ENCODE measurements around the gene GCSH.
"Not testable (repeated sequence)": the region's sequence is repeated elsewhere in the genome, so short reads cannot be mapped to it uniquely, and the experiment has no call there.

The GCSH gene

DNA sequence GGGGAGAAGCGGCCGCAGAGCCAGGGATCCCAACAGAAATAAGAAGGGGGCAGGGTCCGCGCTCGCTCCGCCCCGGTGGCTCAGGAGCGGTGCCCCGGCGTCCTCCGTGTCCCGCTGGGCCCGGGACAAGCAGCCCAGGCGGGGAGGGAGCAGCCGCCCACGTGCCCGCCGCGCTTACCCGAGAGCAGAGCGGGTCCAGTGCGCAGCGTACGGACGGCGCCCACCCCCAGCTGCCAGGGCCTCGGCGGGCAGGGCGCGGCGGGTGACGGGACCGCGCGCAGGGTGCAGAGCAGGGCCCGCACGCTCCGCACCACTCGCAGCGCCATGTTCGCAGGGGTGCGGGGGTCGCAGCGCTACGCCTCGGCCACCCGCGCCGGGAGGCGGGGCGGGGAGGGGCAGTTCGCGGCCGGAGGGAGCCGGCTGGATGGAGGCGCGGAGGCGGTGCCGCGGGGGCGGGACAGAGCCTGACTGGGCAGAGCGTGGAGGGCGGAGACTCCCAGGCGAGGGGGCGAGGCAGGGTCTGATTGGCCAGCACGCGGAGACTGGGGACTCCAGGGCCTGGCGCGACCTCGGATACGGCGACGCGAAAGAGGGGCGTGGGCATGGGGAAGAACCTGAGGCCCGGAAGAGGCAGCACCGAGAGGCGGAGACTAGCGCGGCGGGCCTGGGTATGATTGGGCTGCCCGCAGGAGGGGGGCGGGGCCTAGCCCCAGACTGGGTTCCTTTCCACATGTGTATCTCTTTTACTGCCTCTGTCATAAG, at the start of gene GCSH:
GCSH (minus strand) TSS at position 443 of the 762 bp plus-strand sequence; CDS start at position 326, 117 bp downstream.
- DNase-seq (ENCODE audit: low spot score), result peak; percentile 99

DNA sequence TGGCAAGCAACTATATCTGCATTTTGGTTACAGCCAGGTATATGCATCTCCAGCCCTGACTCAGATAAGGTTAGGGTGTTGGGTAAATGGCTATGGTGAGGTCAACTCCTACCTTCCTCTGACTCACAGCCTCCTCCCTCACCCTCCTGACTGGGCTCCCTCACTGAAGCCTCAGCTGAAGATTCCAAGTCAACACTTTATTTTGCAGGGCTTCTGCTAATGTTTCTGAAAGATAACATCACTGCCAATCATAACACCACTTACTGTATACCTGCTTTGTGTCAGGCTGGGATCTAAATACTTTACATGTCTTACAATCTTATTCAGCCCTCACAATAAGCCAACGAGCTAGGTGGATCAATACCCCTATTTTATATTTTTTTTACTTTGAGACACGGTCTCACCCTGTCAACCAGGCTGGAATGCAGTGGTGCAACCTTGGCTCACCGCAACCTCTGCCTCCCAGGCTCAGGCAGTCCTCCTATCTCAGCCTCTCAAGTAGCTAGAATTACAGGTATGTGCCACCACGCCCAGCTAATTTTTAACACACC, 47.8 kb upstream of the GCSH start:
- no peak for DNase-seq (ENCODE audit: low spot score)

DNA sequence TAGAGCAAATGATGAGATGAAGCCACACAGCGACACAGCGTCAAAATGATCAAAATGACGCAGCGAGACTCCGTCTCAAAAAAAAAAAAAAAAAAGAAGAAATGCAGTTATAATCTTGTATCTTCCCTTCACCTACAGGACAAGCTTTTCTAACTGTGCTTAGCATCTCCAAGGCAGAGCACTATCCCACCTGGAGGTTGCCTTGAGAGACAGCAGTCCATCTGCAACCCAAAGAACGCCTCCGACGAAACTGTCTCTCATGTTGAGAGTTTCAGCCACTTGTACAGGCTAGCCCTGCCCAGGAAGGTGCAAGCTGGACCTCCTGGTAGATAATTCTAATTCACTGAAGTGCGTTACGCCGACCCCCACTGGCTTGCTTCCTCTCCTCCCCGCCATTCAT, 46.7 kb upstream of the GCSH start:
- no peak for DNase-seq (ENCODE audit: low spot score)

DNA sequence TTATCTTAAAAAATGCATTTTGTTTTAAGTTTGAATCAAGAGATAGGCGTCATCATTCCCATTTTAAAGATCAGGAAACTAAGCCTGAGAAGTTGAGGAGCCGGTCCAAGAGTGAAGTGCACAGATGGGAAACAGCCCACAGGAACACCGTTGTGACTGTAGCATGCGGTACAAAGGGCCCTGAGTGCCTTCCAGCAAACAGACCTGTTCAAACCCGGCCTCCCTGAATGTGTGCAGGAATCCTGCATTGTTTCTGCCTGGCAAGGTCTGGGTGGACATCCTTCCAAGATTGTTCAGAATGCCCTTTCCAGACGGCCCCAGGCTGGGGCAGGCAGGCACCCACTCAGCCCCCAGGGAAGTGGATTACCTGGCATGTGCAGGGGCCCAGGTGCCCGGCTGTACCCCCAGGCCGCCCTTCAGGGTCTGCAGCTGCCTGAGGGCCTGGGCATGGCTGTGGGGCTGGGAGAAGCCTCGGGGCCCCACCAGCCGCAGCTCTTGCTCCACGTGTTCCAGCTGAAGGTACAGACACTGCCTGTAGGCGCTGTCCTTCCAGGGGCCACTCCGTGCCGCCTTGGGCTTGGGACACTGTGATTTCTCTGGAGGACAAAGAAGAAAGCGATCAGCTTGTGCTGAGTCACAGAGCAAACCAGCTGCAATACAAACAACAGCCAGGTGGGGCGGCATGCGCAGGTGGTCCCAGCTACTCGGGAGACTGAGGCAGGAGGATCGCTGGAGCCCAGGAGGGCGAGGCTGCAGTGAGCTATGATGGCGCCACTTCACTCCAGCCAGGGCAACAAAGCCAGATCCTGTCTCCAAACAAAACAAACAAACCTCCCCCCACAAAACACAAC, 45.0 kb upstream of the GCSH start:
- peak; percentile 2 for DNase-seq (ENCODE audit: low spot score)

DNA sequence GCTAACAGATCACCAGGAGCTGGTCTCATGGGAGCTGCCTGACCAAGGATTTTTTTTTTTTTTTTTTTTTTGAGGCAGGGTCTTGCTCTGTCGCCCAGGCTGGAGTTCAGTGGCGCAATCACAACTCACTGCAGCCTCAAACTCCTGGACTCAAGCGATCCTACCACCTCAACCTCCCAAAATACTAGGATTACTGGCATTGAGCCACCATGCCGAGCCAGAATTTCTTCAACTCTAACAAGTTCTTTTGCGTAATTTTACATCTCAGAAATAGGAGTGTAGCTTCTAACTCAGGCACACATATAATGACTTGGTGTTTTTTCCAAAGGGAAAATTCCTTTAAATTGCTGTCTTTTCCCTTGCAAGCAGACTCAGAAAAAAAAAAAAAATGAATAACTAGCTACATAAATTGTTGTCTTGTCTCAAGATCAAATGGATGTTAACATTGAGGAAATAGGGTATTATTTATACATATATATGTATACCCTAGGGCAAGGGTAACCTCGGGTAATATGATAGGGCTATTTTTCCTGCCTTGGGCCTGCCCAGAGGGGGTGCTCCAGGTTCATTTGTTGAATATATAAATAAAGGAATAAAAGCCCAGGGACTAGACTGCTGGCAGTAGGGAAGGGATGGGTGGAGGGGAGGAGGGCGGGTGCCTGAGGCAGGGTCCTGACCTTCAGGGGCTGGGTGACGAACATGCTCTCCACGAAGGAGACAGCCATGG, 42.8 kb upstream of the GCSH start:
- no peak for DNase-seq (ENCODE audit: low spot score)

GRCh38 chr16:81137754-81138153, 41.6 kb upstream of the GCSH start:
- DNase-seq (ENCODE audit: low spot score), result no peak

- DNase-seq (ENCODE audit: low spot score), result no peak
These were observed 40.5 kb upstream of the GCSH start for GRCh38 chr16:81136390-81137335.

- no peak for DNase-seq (ENCODE audit: low spot score)
These were observed 33.9 kb upstream of the GCSH start for GRCh38 chr16:81130126-81130525.

DNA sequence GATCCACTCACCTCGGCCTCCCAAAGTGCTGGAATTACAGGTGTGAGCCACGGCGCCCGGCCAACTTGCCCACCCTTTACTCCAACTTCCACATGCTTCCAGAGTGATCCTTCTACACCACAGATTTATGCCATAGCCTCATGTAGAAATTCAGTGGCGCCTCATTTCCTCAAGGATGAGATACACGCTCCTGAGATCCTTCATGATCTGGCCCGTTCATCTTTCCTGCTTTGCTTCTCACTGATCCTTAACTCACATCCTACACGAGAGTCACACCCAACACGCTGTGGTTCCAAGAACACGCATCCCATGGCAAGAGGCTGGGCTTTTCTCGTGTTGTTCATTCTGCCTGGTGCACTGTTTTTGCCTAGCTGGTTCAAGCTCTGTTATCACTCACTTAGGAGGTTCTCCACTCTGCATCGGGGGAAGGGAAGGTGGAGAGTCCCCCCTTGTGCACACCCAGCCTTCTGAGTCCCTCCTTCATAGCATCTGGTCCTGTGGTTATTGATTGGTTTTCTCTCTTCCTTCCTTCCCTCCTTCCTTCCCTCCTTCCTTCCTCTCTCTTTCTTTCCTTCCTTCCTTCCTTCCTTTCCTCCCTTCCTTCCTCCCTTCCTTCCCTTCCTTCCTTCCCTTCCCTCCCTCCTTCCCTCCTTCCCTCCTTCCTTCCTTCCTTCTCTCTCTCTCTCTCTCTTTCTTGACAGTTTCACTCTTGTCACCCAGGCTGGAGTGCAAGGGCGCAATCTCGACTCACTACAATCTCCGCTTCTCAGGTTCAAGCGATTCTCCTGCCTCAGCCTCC, 32.7 kb upstream of the GCSH start:
- no peak for DNase-seq (ENCODE audit: low spot score)

GRCh38 chr16:81127051-81127450, 30.9 kb upstream of the GCSH start:
- DNase-seq (ENCODE audit: low spot score), result no peak

DNA sequence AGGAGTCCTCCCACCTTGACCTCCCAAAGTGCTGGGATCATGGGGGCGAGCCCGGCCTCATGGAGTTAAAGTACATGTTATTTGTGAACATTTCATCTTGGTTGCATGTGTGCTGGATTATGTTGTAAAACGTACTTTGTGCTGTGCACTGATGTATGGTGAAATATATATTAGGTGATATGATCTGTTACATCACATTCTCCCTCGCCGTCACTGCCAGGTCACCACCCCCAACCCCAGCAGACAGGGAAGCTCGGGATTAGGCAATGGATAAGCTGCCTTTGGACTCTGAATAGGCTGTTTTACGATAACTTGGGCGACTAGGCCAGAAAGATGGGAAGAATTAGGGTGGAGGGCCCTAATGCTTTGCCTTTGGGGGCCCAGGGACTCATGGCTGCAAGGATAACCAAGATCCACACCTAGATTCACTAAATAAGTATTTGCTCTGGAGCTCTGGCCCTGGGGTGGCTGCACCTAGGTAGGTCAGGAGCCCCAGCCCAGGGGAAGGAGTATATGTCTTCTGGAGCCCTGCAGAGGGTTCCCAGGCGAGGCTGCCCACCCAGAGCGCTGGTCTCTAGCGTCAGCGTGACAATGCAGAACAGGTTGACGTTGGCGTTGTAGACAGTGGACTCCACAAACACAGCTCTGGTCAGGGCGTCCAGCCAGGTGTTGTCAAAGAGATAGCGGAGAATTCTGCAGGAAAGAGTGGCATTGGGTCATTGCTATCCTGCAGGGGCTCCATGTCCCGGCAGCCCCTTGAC, 27.1 kb upstream of the GCSH start:
- DNase-seq (ENCODE audit: low spot score), result no peak

DNA sequence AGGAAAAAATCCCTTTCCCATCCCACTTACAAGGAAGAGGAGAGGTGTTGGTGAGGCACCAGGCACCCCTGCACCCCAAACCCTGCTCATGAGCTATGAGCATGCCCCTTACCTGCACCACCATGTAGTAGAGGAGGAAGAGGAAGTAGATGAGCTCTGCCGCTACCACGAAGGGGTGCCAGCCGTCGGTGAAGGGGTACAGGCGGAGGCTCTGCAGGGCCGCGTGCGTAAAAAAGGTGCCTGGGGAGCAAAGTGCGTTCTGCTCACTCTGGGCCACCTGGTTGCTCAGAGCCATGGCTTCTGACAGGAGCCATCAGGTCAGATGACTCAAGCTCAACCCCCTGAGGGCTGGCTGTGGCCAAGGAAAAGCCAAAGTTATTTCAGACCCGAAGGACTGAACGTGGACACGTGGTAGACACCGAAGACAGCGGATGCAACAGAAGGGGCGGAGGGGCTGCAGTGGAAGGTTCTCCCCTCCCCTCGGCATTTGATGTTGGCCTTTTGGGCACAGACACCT, 25.3 kb upstream of the GCSH start:
- DNase-seq (ENCODE audit: low spot score), result no peak

GRCh38 chr16:81117436-81117835, 21.2 kb upstream of the GCSH start:
- no peak for DNase-seq (ENCODE audit: low spot score)

GRCh38 chr16:81116285-81116684, 20.1 kb upstream of the GCSH start:
- no peak for DNase-seq (ENCODE audit: low spot score)

DNA sequence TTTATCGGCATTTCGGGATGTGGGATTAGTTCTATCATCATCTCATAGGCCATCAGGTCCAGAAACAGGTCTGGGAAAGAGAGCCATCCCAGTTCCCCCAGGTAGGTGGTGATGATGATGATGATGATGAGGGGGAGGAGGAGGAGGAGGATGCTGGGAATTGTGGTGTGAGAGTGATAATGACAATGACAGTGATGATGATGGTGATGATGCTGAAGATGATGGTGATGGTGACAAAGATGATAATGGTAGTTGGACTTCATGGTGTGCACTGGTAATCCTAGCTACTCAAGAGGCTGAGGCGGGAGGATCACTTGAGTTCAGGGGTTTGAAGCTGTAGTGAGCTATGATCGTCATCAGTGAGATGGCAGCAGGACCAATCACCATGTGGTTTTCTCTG, 16.3 kb upstream of the GCSH start:
- no peak for DNase-seq (ENCODE audit: low spot score)

DNA sequence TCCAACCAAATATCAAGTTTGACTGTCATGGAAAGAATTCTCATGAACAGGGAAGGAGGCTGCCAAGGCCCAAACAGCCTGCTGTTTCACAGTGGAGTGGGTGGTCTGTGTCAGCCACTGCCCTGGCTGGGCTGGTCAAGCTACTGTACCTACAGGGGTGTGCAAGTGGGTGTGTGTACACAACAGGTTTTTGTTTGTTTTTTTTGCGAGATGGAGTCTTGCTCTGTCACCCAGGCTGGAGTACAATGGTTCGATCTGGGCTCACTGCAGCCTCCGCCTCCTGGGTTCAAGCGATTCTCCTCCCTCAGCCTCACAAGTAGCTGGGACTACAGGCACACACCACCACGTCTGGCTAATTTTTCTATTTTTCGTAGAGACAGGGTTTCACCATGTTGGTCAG, 13.1 kb upstream of the GCSH start:
- DNase-seq (ENCODE audit: low spot score), result not testable (repeated sequence)

GRCh38 chr16:81107511-81107910, 11.3 kb upstream of the GCSH start:
- DNase-seq (ENCODE audit: low spot score), result no peak

DNA sequence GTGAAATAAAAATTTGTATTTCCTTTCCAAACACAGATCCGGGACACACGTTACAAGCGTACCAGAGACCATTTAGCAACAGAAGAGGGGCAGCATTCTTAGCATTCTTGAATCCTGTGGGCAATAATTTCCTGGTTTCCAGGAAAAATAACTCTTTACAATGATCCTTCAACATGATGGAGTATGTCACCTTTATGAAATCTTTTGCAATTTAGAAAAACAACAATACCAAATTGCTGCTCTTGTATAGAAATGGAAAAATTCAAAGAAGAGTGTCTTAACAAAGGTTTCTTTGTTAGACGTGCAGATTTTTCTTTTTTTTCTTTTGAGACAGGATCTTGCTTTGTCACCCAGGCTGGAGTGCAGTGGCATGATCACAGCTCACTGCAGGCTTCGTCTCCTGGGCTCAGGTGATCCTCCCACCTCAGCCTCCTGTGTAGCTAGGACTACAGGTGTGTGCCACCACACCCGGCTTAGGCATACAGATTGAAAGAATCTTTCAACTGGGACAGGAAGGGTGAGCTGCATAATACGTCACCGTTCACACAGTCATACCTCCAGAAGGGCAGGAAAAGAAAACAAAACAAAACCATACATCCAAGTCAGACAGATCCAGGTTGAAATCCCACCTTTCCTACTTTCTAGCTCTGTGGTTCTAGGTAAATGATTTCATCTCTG, 10.8 kb upstream of the GCSH start:
- no peak for DNase-seq (ENCODE audit: low spot score)

DNA sequence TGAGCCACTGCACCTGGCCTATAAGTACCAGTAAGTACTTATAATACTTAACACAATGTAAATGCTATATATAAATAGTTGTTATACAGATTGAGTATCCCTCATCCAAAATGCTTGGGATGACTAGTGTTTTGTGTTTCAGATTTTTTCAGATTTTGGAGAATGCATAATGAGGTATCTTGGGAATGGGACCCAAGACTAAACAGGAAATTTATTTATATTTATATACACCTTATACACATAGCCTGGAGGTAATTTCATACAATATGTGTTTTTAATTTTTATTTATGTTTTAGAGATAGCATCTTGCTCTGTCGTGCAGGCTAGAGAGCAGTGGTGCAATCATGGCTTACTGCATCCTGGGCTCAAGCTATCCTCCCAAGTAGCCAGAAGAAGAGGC, 9.8 kb upstream of the GCSH start:
- DNase-seq (ENCODE audit: low spot score), result no peak
